DLD1 (cell line): ENCODE data around the gene JTB.

Experiments
- in situ Hi-C: cut with HindIII; loops from 2 replicates; pipeline ENCODE4 v1.10.0; 2017; ENCODE audit warnings: low sequenced_read_pairs

Gene JTB

DNA sequence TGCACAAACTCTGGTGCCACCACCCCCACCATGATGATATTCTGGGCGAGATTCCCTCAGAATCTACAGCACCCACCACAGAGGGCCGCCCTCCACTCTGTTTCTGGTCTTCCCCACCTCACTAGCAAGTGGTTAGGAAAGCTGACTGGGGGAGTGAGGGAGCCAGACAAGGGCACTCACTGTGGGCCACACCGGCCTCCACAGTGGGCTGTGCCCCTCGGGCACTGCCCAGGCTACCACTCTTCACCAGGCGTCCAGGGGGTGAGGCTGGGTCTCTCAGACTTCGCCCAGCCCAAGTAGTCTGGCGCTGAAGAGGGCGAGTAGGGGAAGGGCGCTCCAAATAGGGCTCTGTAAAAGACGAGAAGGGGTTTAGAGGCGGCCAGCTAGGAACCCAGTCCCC is 43.5 kb downstream of the JTB start:
- in situ Hi-C loops = no loop called here

DNA sequence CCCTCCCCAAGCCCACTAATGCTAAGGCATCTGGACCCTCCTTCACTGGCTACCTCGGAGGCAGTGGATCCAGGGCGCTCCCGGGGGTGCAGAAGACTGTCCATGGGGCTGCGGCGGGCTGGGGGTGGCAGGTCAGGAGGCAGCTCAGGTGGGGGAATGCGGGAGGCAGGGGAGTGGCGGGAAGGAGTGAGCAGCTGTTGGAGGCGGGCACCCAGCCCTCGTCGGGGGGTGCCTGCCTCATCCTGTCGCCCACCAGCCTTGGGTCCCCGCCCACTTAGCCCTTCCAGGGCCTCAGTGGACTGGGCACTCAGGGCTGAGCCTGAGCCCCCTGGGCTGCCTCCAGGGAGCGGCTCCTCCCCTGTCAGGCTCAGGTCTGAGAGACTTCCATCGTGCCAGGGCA is 44.0 kb downstream of the JTB start:
- in situ Hi-C loops = no loop called here

DNA sequence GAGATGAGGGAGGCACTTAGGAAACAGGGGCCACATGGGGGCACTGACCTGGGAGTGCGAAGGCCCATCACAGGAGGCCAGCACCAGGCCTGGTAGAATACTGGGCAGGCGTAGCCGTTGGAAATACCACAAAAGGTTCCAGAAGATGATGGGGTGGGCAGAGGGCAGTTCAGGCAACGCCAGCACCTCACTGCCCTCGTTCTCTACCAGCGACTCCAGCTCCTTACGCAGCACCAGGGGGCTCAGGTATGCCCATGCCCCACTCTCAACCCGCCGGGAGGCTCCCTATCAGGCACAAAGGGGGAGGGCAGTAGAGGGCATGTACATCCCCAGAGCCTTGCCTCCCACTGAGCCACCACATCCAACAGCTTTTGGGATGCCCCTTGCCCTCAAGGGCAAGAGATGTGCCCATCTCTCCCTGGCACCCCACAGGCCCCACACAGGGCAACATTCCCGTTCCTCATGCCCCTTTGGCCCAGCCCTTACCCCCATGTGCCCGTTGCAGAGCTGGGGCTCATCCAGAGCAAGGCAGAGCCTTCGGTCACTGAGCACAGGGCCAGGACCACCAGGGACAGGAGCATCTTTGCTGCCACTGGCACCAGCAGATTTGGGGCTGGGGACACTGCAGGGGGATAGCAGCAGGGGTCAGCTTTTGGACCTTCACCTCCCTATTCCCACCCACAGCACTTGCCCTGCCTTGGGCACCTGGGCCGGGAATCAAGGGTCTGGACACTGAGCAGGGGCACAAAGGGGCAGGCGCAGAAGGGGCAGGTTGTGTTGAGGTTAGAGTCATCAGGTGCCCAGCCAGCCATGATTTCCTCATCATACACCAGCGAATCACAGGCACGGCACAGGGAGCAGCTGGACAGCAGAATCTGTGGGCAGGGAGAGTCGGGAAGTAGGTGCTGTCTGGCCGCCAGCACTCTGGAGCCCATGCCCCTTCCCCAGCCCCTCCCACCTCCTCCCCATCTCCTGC is 45.0 kb downstream of the JTB start:
- in situ Hi-C loops = no loop called here

DNA sequence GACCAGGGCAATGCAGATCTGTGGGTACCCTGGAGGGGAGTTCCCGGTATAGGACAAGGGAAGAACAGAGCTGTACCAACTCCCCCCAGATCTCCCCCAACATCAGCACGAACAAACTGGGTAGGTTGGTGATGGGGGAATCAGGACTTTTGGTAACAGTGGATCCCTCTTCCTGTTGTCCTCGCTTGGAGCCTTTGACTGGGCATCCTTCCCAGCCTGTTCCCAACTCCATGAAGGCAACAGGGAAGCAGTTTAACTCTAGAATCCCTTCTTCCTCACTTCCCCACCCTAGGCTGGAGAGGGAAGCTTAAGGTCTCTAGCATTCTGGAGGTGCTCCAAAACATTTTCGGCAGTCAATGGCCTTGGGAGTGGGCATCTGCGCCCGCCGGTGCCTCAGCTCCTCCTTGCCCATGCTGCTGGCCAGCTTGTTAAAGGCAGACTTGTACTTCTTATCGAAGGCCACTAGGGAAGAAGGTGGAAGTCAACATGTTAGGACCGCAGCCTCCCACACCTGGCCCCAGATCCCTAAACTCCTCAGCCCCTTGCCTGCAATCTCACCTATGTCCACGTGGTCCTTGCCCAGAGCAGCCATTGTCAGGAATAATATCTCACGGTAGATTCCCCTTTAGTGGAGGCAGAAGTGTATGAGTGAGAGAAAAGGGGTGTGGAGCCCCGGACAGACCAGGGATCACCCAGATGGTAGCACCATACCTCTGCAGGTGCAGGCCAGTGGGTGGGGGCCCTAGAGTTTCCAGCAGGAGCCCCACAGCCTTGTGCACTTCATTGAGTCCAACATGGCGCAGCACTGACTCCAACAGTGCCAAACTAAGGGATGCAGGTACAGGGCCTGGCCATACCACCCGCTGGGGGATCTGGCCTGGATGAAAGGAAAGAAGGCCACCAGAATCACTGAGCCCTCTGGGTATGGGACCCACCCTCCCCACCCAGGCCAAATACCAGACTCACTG is 47.2 kb downstream of the JTB start:
- in situ Hi-C loops = no loop called here

DNA sequence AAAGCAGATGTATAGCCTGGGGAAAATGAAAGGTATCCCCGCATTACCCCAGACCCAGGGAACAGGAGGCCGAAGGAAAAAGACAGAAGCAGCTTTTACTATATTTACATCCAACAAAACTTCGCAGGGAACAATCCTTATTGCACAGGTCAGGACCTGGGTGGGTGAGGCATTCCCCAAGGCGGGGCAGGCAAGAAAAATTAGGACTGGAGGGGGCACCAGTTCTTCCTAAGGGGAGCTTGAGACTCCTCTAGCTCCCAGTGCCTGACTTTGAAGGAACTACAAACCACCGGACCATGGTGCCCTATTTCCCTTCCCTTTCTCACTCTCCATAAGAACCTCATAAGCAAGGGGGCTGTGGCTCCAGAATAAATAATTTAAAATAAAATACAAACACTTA is 48.0 kb downstream of the JTB start:
- in situ Hi-C loops = no loop called here

DNA sequence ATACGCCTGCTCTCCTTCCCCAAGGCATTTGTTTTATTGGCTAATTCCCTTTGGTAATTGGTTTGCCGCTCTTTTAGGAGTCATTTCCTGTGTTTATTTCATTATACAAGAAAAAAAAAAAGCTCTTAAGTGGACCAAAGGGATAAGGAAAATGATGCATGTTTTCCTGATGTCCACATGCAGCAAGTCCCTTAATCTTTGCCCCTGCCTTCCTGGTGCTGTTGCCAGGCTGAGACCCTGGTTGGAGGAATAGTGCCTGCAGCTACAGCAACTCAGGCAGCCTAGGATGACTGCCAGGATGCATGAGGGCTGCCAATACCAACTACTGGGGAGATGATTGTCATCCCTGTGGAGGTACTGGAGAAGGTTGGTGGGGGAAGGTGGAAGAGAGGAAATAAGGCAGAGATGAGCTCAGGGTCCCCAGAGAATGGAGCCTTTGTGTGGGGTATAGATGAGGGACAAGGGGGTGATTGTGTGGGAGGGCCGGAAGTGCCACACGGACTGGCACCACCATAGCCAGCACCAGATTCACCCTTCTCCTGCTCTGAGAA is 48.6 kb downstream of the JTB start:
- in situ Hi-C loops = no loop called here

DNA sequence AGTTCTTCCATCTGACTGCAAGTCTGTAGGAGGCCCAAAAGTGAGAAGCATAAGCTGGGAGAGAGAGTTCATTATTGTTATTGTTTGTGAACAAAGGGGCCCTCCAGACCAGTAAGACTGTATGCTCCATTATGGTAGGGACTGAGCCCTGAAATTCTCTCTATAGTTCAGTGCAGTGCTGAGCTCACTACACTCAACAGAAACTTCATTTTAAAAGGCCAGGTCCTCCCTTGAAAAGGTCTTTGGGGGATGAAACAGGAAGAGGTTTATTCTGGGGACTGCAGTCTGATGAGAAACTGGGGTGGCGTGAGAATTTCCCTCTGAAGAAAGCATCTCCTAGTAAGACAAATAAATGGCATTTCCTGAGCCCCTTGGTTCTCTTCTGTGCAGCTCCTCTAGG is 49.2 kb downstream of the JTB start:
- in situ Hi-C loops = no loop called here

DNA sequence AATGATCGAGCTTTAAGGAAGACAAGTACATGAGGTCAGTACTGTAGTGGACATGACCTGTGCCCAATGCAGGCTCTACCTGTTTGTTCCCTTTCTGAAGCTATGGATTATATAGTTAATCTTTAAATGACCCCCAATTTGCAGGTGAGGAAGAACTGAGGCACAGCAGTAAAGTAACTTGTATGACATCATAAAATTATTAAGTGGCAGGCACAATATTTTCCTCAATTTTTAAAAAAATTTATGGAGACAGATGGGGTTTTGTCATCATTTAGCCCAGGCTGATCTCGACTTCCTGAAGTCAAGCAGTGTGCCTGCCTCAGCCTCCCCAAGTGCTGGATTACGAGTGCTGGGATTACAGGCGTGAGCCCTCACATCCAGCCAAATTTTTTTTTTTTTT is 51.1 kb downstream of the JTB start:
- in situ Hi-C loops = no loop called here
